ENCODE data around the gene KBTBD12. TPM values are rescaled to one million over a fixed set of nuclear protein-coding genes. Genes with fewer than 3 reads are reported as not detected.

Gene KBTBD12
- total RNA-seq, 1 donor from 2014 or later, result not detected

DNA sequence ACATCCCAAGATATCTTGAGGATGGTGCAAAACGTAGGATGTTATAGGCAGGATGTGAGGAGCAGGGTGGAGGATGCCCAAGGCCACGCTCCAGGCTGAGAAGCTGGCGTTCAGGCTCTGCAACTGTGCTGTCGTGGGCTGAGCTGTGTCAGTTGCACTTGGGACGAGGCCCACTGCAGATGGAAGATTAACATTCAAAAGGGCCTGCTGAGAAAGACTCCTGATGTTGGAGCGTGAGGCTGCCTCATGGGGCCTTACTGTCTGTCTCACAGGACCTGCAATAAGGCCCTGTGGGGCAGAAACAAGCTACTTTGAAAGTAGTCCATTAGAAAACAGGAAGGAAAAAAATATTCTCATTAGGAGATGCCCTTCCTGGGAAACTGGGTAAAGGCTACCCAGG, 76.6 kb downstream of the KBTBD12 start:
- H3K27ac Mint-ChIP-seq (ENCODE audit: unreplicated experiment), result no peak overlapping the region
- no peaks in the 10 kb centered on the region for H3K4me1 Mint-ChIP-seq (ENCODE audit: unreplicated experiment)
- no peaks in the 10 kb centered on the region for H3K9me3 Mint-ChIP-seq (ENCODE audit: unreplicated experiment)
- H3K27me3 Mint-ChIP-seq (ENCODE audit: unreplicated experiment), result peaks cover 2% of the 10 kb centered on the region
- H3K4me3 Mint-ChIP-seq (ENCODE audit: unreplicated experiment), result no peak overlapping the region
- TF ChIP-seq, protein P1, sequence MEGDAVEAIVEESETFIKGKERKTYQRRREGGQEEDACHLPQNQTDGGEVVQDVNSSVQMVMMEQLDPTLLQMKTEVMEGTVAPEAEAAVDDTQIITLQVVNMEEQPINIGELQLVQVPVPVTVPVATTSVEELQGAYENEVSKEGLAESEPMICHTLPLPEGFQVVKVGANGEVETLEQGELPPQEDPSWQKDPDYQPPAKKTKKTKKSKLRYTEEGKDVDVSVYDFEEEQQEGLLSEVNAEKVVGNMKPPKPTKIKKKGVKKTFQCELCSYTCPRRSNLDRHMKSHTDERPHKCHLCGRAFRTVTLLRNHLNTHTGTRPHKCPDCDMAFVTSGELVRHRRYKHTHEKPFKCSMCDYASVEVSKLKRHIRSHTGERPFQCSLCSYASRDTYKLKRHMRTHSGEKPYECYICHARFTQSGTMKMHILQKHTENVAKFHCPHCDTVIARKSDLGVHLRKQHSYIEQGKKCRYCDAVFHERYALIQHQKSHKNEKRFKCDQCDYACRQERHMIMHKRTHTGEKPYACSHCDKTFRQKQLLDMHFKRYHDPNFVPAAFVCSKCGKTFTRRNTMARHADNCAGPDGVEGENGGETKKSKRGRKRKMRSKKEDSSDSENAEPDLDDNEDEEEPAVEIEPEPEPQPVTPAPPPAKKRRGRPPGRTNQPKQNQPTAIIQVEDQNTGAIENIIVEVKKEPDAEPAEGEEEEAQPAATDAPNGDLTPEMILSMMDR (IDR thresholded peaks at IDR 0.05), result no peak
- H3K36me3 Mint-ChIP-seq (ENCODE audit: unreplicated experiment), result no peaks in the 10 kb centered on the region
- no peak for DNase-seq (ENCODE audit: extremely low spot score, unreplicated experiment)

DNA sequence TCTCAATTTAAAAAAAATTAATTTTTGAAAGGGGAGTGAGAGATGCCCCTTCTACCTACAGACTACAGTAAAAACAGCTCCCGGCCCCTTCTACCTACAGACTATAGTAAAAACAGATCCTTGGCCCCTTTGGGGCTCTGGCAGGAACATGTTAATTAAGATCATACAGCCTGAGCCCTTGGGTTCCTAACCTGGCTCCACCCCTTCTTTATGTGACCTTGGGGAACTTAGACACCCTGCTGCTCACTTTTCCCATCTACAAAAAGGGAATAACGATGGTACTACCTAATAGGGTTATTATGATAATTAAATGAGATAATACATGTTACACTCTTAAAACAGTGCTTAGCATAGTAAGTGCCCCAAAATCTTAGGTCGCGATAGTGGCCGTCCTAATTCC, 77.1 kb downstream of the KBTBD12 start:
- no peaks in the 10 kb centered on the region for H3K36me3 Mint-ChIP-seq (ENCODE audit: unreplicated experiment)
- H3K4me1 Mint-ChIP-seq (ENCODE audit: unreplicated experiment), result no peaks in the 10 kb centered on the region

DNA sequence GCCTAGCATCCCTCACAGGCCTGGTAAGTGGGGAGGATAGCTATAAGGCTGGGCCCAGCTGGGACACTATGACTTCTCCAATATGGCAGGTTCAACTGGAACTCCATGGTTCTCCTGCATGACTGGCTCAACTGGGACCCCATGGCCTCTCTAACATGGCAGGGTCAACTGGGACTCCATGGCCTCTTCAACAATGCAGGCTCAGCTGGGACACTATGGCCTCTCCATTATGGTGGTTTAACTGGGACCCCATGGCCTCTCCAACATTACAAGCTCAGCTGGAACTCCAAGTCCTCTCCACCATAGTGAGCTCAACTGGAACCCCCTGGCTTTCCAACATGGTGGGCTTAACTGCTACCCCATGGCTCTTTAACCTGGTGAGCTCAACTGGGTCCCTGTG, 79.0 kb downstream of the KBTBD12 start:
- Mint-ChIP-seq H3K27ac (ENCODE audit: unreplicated experiment) (no peak overlapping the region), H3K9me3 (ENCODE audit: unreplicated experiment) (no peaks in the 10 kb centered on the region), H3K4me1 (ENCODE audit: unreplicated experiment) (no peaks in the 10 kb centered on the region)

More for the DNA sequence above, 77.1 kb downstream of the KBTBD12 start:
- Mint-ChIP-seq H3K9me3 (ENCODE audit: unreplicated experiment) (no peaks in the 10 kb centered on the region), H3K4me3 (ENCODE audit: unreplicated experiment) (no peak overlapping the region), H3K27ac (ENCODE audit: unreplicated experiment) (no peak overlapping the region), H3K27me3 (ENCODE audit: unreplicated experiment) (peaks cover 5% of the 10 kb centered on the region)
- TF ChIP-seq, protein P1 (IDR thresholded peaks at IDR 0.05), result no peak
- DNase-seq (ENCODE audit: extremely low spot score, unreplicated experiment), result no peak

DNA sequence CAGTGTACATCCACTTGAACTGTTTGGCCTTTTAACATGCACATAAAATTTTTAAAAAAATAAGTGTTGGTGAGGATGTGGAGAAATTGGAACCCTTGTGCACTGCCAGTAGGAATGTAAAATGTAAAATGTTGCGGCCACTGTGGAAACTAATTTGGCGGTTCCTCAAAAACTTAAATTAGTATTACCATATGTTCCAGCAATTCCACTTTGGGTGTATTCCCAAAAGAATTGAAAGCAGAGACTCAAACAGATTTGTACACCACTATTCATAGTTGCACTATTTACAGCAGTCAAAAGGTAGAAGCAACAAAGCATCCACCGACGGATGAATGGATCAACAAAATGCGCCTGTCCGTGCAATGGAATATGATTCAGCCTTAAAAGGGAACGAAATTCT, 82.0 kb downstream of the KBTBD12 start:
- peaks cover 36% of the 10 kb centered on the region for H3K27me3 Mint-ChIP-seq (ENCODE audit: unreplicated experiment)
- no peak overlapping the region for H3K4me3 Mint-ChIP-seq (ENCODE audit: unreplicated experiment)
- TF ChIP-seq, protein P1 (IDR thresholded peaks at IDR 0.05), result no peak
- no peaks in the 10 kb centered on the region for H3K4me1 Mint-ChIP-seq (ENCODE audit: unreplicated experiment)
- no peak for DNase-seq (ENCODE audit: extremely low spot score, unreplicated experiment)
- H3K9me3 Mint-ChIP-seq (ENCODE audit: unreplicated experiment), result peaks cover 7% of the 10 kb centered on the region
- no peak overlapping the region for H3K27ac Mint-ChIP-seq (ENCODE audit: unreplicated experiment)
- H3K36me3 Mint-ChIP-seq (ENCODE audit: unreplicated experiment), result peaks cover 2% of the 10 kb centered on the region

More for the DNA sequence above, 79.0 kb downstream of the KBTBD12 start:
- no peaks in the 10 kb centered on the region for H3K36me3 Mint-ChIP-seq (ENCODE audit: unreplicated experiment)
- H3K4me3 Mint-ChIP-seq (ENCODE audit: unreplicated experiment), result no peak overlapping the region
- no peak for DNase-seq (ENCODE audit: extremely low spot score, unreplicated experiment)
- TF ChIP-seq, protein P1 (IDR thresholded peaks at IDR 0.05), result no peak
- peaks cover 17% of the 10 kb centered on the region for H3K27me3 Mint-ChIP-seq (ENCODE audit: unreplicated experiment)

DNA sequence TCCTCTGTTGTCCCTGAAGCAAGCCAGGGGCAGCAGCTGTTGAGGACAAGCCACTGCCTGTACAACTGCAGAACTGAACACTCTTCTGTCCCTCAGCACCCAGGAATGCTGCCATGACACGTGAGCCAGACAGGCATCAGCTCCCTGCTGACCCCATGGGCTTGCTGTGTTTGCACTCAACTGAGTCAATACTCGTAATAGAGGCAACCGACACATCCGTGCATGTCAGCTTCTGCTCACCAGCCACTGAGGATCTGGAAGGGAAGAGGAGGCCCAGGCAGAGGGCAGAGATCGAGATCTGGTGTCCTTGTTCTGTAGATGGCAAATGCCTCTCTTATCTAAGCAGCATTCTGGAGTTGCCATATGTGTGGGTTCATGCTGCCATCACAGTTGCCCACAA, 82.9 kb downstream of the KBTBD12 start:
- TF ChIP-seq, protein P1 (IDR thresholded peaks at IDR 0.05), result no peak
- DNase-seq (ENCODE audit: extremely low spot score, unreplicated experiment), result peak; percentile 69
- H3K27me3 Mint-ChIP-seq (ENCODE audit: unreplicated experiment), result peaks cover 44% of the 10 kb centered on the region
- no peak overlapping the region for H3K27ac Mint-ChIP-seq (ENCODE audit: unreplicated experiment)
- peaks cover 7% of the 10 kb centered on the region for H3K9me3 Mint-ChIP-seq (ENCODE audit: unreplicated experiment)
- no peaks in the 10 kb centered on the region for H3K4me1 Mint-ChIP-seq (ENCODE audit: unreplicated experiment)
- H3K36me3 Mint-ChIP-seq (ENCODE audit: unreplicated experiment), result peaks cover 2% of the 10 kb centered on the region
- H3K4me3 Mint-ChIP-seq (ENCODE audit: unreplicated experiment), result no peak overlapping the region
